Hematopoietic multipotent progenitor cell treated with erythropoietin and hydrocortisone succinate and interleukin-3 and kit ligand, for 15 days (in vitro differentiated cells): ENCODE results near the gene RPL23.

Source experiments
- DNase-seq: peaks from one replicate; pipeline ENCODE4 v3.0.0-alpha.2; 2015; ENCODE audit warnings: low spot score

Gene RPL23

GRCh38 chr17:38853292-38854219 lies at the start of gene RPL23:
RPL23 (minus strand) TSS chr17:38853721; CDS start chr17:38853710, 11 bp downstream.
- peak; percentile 97 for DNase-seq

GRCh38 chr17:38900978-38901656 lies 47.6 kb upstream of the RPL23 start:
- no peak for DNase-seq

GRCh38 chr17:38899421-38899820 lies 45.9 kb upstream of the RPL23 start:
- no peak for DNase-seq

GRCh38 chr17:38898812-38899348 lies 45.4 kb upstream of the RPL23 start:
- no peak for DNase-seq

- no peak for DNase-seq
These were observed 44.8 kb upstream of the RPL23 start for GRCh38 chr17:38898291-38898679.

GRCh38 chr17:38897671-38898290 lies 44.3 kb upstream of the RPL23 start:
- no peak for DNase-seq

GRCh38 chr17:38897176-38897575 lies 43.7 kb upstream of the RPL23 start:
- DNase-seq: no peak

- DNase-seq: no peak
These were observed 42.9 kb upstream of the RPL23 start for GRCh38 chr17:38896346-38896954.

GRCh38 chr17:38894276-38894675 lies 40.8 kb upstream of the RPL23 start:
- no peak for DNase-seq

- no peak for DNase-seq
These were observed 40.1 kb upstream of the RPL23 start for GRCh38 chr17:38893607-38894006.

- no peak for DNase-seq
These were observed 39.6 kb upstream of the RPL23 start for GRCh38 chr17:38893113-38893512.

GRCh38 chr17:38892620-38893019 lies 39.1 kb upstream of the RPL23 start:
- no peak for DNase-seq

GRCh38 chr17:38892083-38892482 lies 38.6 kb upstream of the RPL23 start:
- DNase-seq: no peak

GRCh38 chr17:38891441-38891840 lies 37.9 kb upstream of the RPL23 start:
- DNase-seq: no peak

GRCh38 chr17:38890410-38890746 lies 36.9 kb upstream of the RPL23 start:
- DNase-seq: no peak

GRCh38 chr17:38889745-38890409 lies 36.4 kb upstream of the RPL23 start:
- DNase-seq: no peak

GRCh38 chr17:38888842-38889241 lies 35.3 kb upstream of the RPL23 start:
- DNase-seq: no peak

- DNase-seq: no peak
These were observed 33.1 kb upstream of the RPL23 start for GRCh38 chr17:38886643-38887010.

GRCh38 chr17:38885728-38886642 lies 32.5 kb upstream of the RPL23 start:
- DNase-seq: no peak

- no peak for DNase-seq
These were observed 31.7 kb upstream of the RPL23 start for GRCh38 chr17:38885044-38885727.
